NB4 (cell line): ENCODE data around the gene RUNX3.

Source experiments
- CTCF ChIP-seq: IDR thresholded peaks from one replicate; pipeline ENCODE4 v1.5.1; 2012; ENCODE audit warnings: low read depth, low read length
- MAX ChIP-seq: IDR thresholded peaks from 2 replicates; pipeline ENCODE4 v1.6.1; 2011; ENCODE audit warnings: low read depth, low read length

- TF ChIP-seq MAX (no peak), CTCF (no peak)
Measured at GRCh38 chr1:24866211-24867083, 63.6 kb downstream of the RUNX3 start.
